Prostate gland (tissue), 2 donors: ENCODE measurements around the gene IGDCC3.

Source experiments
- POLR2A ChIP-seq: fragments of 450-650 bp; IDR thresholded peaks from one replicate; pipeline ENCODE4 v1.6.1; 2016; ENCODE audit warnings: antibody characterized with exemption, mild to moderate bottlenecking
- POLR2AphosphoS5 ChIP-seq: sonication (generic); formaldehyde crosslinking; IDR thresholded peaks from one replicate; pipeline ENCODE4 v1.6.1; 2017; ENCODE audit warnings: antibody characterized with exemption
- TF ChIP-seq, protein P1 (sequence below), 4 experiments: fragments of 200-600 bp in 2 of 4; fragments of 450-650 bp in 2 of 4; sonication (generic) in 2 of 4; IDR thresholded peaks; 1 replicate in 3 of 4; 2 replicates in 1 of 4; pipeline ENCODE4 v1.5.1; 2016 to 2019; ENCODE audit warnings: antibody characterized with exemption in 4 of 4, mild to moderate bottlenecking in 2 of 4, moderate library complexity in 2 of 4

DNA sequence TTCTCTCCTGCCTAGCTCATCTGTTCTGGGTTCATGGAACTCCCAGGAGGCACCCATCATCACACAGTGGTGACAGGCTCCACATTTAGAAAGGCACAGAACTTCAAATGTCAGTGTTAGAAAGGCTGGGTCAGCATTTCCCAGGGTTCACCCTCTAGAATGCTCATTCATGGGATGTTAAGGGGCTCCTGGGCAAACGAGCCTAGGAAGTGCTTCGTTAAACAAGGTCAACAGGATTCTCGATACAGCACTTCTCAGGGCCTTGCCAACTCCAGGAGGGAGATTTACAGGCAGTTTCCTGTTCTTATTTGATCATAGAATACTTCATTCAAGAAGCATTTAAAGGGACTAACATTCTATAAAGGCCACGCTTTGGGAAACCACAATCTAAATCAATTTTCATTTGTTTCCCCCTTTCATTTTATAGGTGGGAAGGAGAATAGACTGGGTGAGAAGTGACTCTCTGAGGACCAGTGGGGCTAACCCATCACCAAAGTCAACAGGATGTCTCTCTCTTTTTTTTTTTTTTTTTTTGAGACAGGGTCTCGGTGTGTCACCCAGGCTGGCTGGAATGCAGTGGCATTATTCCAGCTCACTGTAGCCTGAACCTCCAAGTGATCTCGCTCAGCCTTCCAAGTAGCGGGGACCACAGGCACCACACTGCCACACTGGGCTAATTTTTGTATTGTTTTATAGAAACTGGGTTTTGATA is 30.7 kb upstream of the IGDCC3 start:
- TF ChIP-seq POLR2A (no peak), POLR2AphosphoS5 (no peak)
- TF ChIP-seq, protein P1, sequence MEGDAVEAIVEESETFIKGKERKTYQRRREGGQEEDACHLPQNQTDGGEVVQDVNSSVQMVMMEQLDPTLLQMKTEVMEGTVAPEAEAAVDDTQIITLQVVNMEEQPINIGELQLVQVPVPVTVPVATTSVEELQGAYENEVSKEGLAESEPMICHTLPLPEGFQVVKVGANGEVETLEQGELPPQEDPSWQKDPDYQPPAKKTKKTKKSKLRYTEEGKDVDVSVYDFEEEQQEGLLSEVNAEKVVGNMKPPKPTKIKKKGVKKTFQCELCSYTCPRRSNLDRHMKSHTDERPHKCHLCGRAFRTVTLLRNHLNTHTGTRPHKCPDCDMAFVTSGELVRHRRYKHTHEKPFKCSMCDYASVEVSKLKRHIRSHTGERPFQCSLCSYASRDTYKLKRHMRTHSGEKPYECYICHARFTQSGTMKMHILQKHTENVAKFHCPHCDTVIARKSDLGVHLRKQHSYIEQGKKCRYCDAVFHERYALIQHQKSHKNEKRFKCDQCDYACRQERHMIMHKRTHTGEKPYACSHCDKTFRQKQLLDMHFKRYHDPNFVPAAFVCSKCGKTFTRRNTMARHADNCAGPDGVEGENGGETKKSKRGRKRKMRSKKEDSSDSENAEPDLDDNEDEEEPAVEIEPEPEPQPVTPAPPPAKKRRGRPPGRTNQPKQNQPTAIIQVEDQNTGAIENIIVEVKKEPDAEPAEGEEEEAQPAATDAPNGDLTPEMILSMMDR (IDR thresholded peaks at IDR 0.05) = no peak
